MM.1S (cell line): ENCODE measurements around the gene PCDH9.

Experiments
- EZH2 ChIP-seq: fragments of 300-600 bp; sonication (generic); optimal IDR thresholded peaks from 2 replicates; pipeline ENCODE3; 2017; ENCODE audit warnings: low read depth, mild to moderate bottlenecking, antibody characterized with exemption, low read length, mixed read lengths
- TF ChIP-seq, protein P1 (sequence below): fragments of 300-600 bp; sonication (generic); IDR thresholded peaks from 2 replicates; pipeline ENCODE4 v1.5.1; 2016; ENCODE audit warnings: antibody characterized with exemption, low read length, mixed read lengths

- TF ChIP-seq, protein P1, sequence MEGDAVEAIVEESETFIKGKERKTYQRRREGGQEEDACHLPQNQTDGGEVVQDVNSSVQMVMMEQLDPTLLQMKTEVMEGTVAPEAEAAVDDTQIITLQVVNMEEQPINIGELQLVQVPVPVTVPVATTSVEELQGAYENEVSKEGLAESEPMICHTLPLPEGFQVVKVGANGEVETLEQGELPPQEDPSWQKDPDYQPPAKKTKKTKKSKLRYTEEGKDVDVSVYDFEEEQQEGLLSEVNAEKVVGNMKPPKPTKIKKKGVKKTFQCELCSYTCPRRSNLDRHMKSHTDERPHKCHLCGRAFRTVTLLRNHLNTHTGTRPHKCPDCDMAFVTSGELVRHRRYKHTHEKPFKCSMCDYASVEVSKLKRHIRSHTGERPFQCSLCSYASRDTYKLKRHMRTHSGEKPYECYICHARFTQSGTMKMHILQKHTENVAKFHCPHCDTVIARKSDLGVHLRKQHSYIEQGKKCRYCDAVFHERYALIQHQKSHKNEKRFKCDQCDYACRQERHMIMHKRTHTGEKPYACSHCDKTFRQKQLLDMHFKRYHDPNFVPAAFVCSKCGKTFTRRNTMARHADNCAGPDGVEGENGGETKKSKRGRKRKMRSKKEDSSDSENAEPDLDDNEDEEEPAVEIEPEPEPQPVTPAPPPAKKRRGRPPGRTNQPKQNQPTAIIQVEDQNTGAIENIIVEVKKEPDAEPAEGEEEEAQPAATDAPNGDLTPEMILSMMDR, result no peak
- TF ChIP-seq EZH2, result no peak
These were observed 526.5 kb downstream of the PCDH9 start for GRCh38 chr13:66703597-66703996.
